SK-N-SH treated with all-trans-retinoic acid at 6 μM for 48 hours (cell line): ENCODE data around the gene SETD3.

Experiments
- ARNTL ChIP-seq: fragments of 450-650 bp; formaldehyde crosslinking; IDR thresholded peaks from 2 replicates; pipeline ENCODE4 v1.5.0; 2020; ENCODE audit warnings: low read depth, mild to moderate bottlenecking, moderate library complexity, borderline replicate concordance
- BACH2 ChIP-seq: fragments of 250-450 bp; sonication (Bioruptor Pico); IDR thresholded peaks from 2 replicates; pipeline ENCODE4 v1.9.0; 2021; ENCODE audit warnings: mild to moderate bottlenecking, borderline replicate concordance
- CREB5 ChIP-seq: fragments of 250-450 bp; sonication (Bioruptor Pico); IDR thresholded peaks from 2 replicates; pipeline ENCODE4 v1.5.1; 2020; ENCODE audit warnings: low read depth, mild to moderate bottlenecking, moderate library complexity
- GLIS3 ChIP-seq: fragments of 250-450 bp; sonication (Bioruptor Pico); IDR thresholded peaks from 2 replicates; pipeline ENCODE4 v1.5.0; 2020; ENCODE audit warnings: mild to moderate bottlenecking, moderate library complexity
- OSR1 ChIP-seq: fragments of 250-450 bp; sonication (Bioruptor Pico); IDR thresholded peaks from 2 replicates; pipeline ENCODE4 v1.8.0; 2022; ENCODE audit warnings: moderate library complexity, mild to moderate bottlenecking, inconsistent platforms
- PATZ1 ChIP-seq: fragments of 250-450 bp; sonication (Bioruptor Pico); IDR thresholded peaks from 2 replicates; pipeline ENCODE4 v1.8.0; 2020; ENCODE audit warnings: mild to moderate bottlenecking, moderate library complexity, borderline replicate concordance
- POU6F1 ChIP-seq: fragments of 250-450 bp; sonication (Bioruptor Pico); IDR thresholded peaks from 2 replicates; pipeline ENCODE4 v1.8.0; 2021; ENCODE audit warnings: low read depth, mild to moderate bottlenecking, moderate library complexity, borderline replicate concordance
- PPARA ChIP-seq: fragments of 250-450 bp; sonication (Bioruptor Pico); IDR thresholded peaks from 2 replicates; pipeline ENCODE4 v1.5.0; 2020; ENCODE audit warnings: mild to moderate bottlenecking, borderline replicate concordance
- SNAI2 ChIP-seq: fragments of 250-450 bp; sonication (Bioruptor Pico); IDR thresholded peaks from 2 replicates; pipeline ENCODE4 v1.5.0; 2020; ENCODE audit warnings: mild to moderate bottlenecking, moderate library complexity

GRCh38 chr14:99401621-99402284 lies 78.9 kb downstream of the SETD3 start:
- no peak for TF ChIP-seq ARNTL (CRISPR knock-in tag)
- no peak for TF ChIP-seq CREB5
- no peak for TF ChIP-seq POU6F1 (CRISPR knock-in tag)
- no peak for TF ChIP-seq GLIS3
- no peak for TF ChIP-seq BACH2 (CRISPR knock-in tag)
- no peak for TF ChIP-seq PATZ1 (CRISPR knock-in tag)
- no peak for TF ChIP-seq PPARA
- no peak for TF ChIP-seq SNAI2 (CRISPR knock-in tag)
- no peak for TF ChIP-seq OSR1 (CRISPR knock-in tag)
